LNCAP (cell line): ENCODE data around the gene RXRA.

Experiments
- TF ChIP-seq, protein P1 (sequence below): fragments of 450-650 bp; IDR thresholded peaks from 2 replicates; pipeline ENCODE4 v1.5.1; 2017; ENCODE audit warnings: mild to moderate bottlenecking

Gene RXRA

DNA sequence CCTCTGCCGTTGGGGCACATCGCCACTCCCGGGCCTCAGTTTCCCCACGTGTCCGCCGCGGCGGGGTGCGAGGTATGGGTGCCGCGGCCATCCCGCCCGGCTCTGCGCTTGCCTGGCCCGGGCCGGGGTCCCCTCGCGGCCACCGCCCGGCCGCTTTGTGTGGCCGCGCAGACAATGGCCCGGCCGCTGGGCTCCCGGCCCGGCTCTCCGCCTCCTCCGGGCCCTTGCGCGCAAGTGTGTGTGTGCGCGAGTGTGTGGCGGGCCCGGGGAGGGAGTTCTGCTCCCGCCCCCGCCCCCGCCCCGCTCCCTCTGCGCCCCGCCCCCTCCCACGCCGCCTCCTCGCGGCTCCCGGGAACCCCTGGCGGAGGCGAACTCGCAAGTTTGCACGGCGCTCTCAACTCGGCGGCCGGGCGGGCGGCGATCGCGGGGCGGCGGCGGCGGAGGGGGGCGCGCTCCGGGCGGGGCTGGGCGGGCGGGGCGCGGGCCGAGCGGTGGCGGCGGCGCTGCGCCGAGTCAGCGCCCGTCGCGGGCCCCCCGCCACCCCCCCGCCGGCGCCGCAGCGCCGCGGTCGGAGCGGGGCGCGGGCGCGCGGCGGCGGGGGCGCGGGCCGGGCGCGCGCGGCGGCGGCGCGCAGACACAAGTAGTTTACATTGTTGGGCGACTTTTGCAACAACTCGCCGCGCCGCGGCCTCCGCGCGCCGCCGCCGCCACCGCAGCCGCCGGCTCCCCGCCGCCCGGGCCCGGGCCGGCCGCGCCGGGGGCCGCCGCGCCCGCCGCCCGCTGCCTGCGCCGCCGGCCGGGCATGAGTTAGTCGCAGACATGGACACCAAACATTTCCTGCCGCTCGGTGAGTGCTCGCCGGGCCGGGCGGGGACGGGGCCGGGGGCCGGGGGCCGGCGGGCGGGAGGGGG, at the start of gene RXRA:
RXRA (plus strand) TSS at position 643 of the 911 bp plus-strand sequence; CDS start at position 820, 177 bp downstream.
- TF ChIP-seq, protein P1, sequence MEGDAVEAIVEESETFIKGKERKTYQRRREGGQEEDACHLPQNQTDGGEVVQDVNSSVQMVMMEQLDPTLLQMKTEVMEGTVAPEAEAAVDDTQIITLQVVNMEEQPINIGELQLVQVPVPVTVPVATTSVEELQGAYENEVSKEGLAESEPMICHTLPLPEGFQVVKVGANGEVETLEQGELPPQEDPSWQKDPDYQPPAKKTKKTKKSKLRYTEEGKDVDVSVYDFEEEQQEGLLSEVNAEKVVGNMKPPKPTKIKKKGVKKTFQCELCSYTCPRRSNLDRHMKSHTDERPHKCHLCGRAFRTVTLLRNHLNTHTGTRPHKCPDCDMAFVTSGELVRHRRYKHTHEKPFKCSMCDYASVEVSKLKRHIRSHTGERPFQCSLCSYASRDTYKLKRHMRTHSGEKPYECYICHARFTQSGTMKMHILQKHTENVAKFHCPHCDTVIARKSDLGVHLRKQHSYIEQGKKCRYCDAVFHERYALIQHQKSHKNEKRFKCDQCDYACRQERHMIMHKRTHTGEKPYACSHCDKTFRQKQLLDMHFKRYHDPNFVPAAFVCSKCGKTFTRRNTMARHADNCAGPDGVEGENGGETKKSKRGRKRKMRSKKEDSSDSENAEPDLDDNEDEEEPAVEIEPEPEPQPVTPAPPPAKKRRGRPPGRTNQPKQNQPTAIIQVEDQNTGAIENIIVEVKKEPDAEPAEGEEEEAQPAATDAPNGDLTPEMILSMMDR = 0 out of 2 replicates have a peak, but pooled peaks have one; percentile 22

DNA sequence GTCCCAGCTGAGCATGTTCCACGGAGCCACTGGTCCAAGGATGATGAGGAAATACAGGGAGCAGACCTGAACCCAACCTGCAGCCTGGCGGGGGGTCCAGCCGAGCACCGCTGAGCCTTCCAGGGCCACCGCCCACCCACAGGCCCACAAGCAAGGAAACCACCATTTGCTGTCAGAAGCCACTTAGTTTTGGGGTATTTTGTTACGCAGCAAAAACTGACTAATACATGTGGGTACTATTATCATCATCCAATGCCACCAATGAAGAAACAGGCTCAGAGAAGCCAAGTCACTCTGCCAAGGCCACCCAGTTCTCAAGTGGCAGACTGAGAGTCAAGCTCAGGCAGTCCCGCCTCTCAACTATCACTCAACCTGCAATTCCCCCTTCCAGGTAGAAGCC, 48.0 kb upstream of the RXRA start:
- TF ChIP-seq, protein P1 = no peak

DNA sequence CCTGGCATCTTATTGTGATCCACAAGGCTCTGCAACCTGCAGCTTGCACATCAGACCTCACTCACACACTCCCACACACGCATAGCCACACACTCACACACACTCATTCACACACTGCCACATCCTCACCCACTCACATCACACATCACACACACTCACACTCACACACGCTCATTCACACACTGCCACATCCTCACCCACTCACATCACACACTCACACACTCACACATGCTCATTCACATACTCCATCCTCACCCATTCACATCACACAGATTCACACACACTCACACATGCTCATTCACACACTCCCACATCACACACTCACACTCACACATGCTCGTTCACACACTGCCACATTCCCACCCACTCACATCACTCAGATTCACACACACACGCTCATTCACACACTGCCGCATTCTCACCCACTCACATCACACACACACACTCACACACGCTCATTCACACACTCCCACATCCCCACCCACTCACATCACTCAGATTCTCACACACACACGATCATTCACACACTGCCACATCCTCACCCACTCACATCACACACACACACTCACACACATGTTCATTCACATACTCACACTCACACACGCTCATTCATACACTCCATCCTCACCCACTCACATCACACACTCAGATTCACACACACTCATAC, 47.1 kb upstream of the RXRA start:
- TF ChIP-seq, protein P1 = no peak

DNA sequence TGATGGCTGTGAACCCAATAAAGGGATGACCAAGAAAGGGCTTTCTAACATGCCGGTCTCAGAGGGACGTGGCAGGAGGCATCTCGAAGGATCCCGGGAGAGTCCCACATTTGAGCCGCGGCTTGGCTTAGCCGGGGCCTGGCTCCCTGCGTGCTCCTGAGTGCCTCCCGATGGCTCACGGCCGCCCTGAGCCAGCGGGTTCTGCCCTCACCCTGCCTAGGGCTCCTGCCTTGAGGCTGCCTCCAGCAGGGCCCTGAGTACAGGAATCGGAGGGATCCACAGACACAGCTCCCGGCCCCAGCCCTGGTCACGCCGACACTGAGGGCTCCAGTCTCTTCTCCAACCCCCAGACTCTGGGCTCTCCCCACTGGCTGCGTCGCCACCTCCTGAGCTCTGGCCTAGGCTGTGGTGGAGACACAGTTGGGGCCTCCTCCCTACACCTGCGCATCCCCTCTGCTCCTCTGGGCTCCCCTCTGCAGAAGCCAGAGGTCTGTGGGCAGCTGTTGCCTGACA, 44.1 kb upstream of the RXRA start:
- TF ChIP-seq, protein P1 = no peak

DNA sequence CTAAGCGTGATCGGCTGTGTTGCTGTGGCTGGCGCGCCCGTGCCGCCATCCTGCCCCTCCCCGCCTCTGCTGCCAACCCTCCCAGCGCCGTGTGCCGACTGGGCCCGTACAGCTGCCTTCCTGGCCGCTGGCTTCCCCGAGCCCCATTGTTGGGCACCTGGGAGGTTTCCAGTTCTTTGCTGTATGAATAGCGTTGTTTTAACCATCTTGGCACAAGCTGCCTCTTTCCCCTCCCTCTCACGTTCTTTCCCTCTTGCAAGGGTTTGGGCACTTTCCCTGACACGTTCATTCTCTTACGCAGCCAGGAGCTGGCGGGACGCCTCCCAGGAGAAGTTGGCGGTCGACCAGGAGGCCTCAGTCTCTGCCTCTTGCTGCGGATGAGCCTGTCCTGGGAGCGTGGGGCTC, 43.1 kb upstream of the RXRA start:
- TF ChIP-seq, protein P1 = no peak

DNA sequence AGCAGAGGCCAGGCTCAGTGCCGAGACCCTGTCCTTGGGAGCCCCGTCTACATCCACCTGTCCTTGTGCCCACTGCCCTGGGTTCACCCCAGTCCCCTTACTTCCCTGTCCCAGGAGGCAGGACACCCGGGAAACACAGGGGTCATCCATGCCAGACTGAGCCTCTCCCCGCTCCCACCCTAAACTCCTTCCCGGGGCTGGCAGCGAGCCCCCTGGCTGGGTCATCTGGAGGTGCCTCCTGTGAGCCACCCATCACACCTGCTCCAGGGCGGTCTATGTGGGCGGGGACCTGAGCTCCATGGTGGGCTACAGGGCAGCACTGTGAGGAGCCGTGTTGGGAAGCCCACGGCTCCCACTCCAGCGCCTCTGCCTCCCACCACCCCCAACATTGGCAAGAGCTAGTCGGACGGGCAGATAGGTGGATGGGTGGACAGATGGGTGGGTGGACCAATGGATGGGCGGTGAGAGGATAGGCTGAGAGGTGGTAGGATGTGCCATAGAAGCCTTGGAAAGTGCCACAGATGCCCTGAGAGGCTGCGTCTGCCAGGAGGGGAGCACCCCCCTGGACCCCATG, 42.5 kb upstream of the RXRA start:
- TF ChIP-seq, protein P1 = no peak

DNA sequence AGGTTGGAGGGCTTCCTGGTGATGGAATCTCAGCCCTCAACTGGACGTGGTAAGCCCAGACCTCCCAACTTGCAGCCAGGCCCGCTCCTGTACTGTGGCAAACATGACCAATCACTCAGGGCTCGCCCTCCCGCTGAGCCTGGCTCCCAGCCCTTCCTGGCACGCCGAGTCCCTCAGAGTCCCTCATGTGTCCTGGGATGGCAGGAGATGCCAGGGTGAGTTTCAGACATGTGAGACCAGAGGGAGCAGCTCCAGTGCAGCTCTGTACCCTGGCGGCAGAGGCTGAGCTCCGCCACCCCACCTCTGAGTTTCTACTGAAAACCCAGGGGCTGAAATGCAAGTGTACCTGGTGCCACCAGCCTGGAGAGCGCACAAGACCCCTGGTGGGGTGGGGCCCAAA, 42.0 kb upstream of the RXRA start:
- TF ChIP-seq, protein P1 = no peak
